NB4 (cell line): ENCODE measurements around the gene PFAS.

Experiments
- POLR2A ChIP-seq: IDR thresholded peaks from 2 replicates; pipeline ENCODE4 v1.6.1; 2011; ENCODE audit warnings: mild to moderate bottlenecking; ENCODE audit not compliant: insufficient read length; ENCODE audit errors: extremely low read depth
- TF ChIP-seq, protein P1 (sequence below): IDR thresholded peaks from one replicate; pipeline ENCODE4 v1.5.1; 2012; ENCODE audit warnings: low read depth, low read length

DNA sequence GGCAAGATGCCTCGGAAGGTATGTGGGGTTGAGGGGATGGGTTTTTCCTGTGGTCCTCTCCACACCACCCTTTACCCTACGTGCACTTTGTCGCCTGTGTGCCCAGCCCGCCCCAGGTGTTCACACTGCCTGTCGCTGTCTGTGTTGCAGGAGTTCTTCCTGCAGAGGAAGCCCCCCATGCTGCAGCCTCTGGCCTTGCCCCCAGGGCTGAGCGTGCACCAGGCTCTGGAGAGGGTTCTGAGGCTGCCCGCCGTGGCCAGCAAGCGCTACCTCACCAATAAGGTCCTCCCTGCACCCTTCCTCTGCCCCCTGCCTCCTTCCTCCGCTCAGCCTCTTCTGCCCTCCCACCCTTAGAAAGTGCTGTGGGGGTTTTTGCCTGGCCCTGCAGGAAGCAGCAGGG, 15.2 kb downstream of the PFAS start:
- TF ChIP-seq, protein P1, sequence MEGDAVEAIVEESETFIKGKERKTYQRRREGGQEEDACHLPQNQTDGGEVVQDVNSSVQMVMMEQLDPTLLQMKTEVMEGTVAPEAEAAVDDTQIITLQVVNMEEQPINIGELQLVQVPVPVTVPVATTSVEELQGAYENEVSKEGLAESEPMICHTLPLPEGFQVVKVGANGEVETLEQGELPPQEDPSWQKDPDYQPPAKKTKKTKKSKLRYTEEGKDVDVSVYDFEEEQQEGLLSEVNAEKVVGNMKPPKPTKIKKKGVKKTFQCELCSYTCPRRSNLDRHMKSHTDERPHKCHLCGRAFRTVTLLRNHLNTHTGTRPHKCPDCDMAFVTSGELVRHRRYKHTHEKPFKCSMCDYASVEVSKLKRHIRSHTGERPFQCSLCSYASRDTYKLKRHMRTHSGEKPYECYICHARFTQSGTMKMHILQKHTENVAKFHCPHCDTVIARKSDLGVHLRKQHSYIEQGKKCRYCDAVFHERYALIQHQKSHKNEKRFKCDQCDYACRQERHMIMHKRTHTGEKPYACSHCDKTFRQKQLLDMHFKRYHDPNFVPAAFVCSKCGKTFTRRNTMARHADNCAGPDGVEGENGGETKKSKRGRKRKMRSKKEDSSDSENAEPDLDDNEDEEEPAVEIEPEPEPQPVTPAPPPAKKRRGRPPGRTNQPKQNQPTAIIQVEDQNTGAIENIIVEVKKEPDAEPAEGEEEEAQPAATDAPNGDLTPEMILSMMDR, result no peak
- TF ChIP-seq POLR2A, result no peak
